Medulla oblongata (tissue), 1 donor: ENCODE measurements around the gene COMTD1.

ENCODE experiments used
- DNase-seq: peaks from one replicate; pipeline ENCODE4 v3.0.0-alpha.2; 2015; ENCODE audit errors: extremely low spot score

COMTD1 gene

DNA sequence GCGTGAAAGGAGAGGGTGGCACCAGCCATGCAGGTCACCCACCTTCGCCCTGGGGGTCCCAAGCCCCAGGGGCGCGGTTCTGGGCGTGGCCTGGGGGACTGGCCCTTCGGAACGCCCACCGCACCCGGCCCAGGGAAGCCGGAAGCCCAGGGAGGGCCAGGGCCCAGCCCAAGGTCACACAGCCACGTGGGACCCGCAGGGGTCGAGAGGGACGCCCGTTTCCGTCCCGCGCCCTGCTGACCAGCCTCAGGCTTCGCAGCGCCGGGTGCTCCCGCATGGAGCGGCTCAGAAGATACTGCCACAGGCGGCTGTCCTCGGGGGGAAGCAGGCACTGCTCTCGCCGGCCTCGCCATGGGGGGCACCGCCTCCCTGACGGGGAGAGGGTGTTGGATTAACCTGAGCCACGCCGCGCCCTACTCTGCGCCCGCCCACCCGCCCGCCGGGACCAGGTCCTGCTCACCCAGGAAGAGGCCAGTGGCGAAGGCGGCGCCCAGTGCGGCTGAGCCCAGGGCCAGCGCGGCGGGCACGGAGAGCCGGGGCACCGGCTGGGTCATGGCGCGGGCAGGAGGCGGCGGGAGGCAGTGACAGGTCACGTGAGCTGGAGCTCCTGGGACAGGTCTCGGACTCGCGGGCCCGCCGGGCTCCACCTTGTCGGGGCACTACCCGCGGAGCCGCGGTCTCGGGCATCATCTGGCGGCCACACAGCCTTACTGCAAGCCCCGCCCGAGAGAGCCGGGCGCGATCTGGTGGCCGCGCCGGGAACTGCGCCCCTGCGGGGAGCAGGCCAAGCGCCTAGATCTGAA lies at the start of gene COMTD1:
Gene COMTD1, minus strand, starts transcription at position 583 of the 803 bp plus-strand sequence. Its CDS starts 29 bp downstream, at position 554.
- DNase-seq = peak; percentile 92

DNA sequence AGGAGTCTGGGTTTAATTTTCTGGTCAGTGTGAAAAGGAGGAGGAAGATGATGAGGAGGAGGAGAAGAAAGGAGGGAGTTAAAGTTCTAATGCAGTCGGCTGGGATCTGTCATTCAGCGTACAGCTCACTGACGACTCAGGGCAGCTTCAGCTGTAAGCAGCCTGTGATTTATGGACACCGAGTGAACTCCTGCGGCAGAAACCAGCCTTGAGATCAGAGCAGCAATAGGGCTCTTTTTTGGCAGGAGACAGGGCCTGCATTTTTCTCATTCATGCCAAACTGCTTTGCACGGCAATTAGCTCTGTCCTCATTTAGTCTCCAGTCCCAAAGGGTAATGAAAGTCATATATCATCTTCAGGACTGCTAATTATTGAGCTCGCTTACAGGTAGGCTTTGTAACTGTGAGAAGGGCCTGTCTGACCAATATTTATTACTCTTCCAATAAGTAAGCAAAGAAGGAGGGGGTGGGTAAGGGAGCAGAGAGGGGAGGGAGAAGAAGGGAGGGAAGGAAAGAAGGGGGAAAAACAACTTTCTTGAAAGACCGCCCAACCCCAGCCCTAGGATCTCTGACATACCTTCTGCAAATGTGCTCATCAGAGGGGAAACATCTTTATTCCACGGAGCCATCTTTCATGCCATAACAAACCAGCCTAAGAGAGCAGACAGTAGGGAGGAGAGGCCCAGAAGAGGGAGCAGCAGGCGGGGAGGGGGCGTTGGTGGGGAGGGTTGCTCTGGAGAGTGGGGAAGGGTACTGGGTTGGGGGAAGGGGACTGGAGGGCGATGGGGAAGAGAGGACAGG lies 48.1 kb upstream of the COMTD1 start:
- DNase-seq = peak; percentile 62

DNA sequence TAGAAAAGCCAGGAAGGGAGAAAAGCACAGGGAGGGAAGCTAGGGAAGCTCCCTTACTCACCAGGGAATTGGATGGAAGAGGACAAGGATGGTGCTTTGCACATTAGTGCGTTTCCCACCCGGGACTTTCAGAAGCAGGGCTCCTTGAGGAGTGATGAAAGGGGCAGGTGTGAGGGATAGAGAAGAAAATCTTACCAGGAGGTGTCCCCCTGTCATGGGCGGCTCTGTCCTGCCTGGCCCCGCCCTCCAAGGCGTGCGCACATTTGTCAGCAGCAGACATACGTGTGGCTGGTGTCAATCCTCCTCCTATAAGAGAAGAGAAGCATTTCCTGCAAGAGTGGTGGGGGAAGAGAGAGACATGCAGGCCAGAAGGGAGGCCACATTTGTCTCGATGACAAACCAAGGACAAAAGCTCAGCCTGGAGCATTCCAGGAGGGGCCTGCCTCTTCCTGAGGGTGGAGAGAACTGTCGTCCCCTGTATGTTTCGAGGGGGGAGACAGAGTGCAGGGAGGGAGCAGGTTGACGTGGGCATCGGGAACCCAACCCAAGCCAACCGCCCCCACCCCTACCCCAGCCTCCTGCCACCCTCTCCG lies 47.4 kb upstream of the COMTD1 start:
- no peak for DNase-seq

GRCh38 chr10:75281974-75282373 lies 46.2 kb upstream of the COMTD1 start:
- DNase-seq = no peak

- DNase-seq = no peak
Observed at GRCh38 chr10:75280236-75280635, 44.5 kb upstream of the COMTD1 start.

DNA sequence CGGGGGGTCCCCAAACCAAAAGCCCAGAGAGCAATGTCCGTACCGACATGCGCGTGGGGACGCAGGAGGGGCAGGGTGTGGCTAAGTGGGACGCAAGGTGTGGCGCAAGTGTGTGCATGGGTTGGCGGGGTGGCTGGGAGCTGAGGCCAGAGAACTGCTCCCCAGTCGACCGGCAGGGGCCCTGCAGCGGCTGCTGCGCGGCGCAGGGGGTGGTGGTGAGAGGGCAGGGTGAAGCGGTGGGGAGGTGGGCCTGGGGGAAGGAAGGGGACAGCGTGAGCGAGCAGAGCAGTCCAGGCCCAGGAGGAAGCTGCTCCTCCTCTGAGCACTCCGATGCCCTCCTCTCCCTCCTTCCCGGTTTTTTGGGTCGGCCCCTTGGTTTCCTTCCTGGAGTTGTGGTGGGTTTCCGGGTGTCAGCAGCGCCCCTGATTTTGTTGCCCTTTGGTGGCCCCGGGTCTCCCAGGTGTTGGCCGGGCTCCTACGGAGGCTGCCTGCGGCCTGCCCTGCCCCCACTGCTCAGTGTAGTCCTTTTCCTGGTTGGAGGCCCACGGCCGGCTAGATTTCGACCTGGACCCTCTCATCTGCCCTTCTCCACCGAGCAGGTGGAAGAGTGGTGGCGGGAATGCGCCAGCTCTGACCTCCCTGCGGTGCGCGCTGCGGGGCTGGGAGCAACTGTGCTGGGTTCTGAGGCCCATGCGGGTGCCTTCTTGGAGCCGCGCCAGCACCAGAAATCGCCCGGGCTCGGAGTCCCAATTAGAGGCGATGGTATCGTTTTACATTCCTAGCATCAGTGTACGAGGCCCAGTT lies 40.5 kb upstream of the COMTD1 start:
- DNase-seq = no peak

GRCh38 chr10:75272896-75273295 lies 37.1 kb upstream of the COMTD1 start:
- no peak for DNase-seq

DNA sequence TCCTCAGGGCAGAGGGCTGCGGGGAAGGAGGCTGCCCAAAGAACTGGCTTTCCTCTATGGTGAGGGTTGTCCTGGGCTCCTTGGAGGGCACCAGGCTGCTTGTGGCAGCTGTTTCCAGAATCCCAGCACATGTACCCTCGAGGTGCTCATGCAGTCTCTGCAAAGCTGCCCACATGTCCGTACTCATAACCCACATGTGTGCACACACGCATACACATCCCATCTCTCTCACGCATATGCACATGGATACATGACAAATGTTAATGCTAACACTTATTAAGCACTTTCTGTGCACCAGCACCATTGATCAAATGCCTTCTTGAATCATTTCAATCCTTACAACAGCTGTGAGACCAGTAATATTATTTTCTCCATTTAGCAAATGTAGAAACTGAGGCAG lies 36.3 kb upstream of the COMTD1 start:
- DNase-seq = no peak

GRCh38 chr10:75269605-75270004 lies 33.8 kb upstream of the COMTD1 start:
- DNase-seq = no peak

DNA sequence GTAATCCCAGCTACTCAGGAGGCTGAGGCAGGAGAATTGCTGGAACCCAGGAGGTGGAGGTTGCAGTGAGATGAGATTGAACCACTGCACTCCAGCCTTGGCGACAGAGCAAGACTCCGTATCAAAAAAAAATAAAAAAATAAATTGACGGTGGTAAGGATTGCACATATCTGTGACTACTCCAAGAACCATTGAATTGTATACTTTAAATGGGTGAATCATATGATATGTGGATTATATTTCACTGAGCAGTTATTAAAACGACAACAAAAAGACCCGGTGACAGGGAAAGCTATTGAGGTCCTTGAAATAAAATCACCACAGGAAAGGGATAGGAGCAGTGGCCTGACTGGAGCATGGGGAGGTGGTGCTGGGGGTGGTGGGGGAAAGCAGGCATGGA lies 31.2 kb upstream of the COMTD1 start:
- no peak for DNase-seq

DNA sequence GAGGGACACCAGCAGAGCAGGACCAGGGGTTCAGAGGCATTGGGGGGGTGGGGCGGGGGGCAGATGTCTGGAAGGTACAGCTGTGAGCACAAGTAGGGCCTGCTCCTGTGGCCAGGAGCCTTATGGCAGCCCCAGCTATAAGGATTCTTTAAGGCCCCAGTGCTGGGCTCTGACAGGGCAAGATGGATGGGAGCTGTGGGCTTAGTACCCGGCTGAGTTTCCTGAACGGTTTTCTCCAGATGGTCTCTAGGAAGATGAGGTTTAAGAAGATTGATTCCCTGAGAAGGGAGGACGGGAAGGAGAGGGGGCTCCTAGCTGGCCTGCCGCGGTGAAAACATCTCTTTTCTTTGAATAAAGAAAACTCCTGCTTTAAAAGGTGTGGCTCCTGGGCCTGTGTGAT lies 30.1 kb upstream of the COMTD1 start:
- DNase-seq = no peak

- DNase-seq = no peak
Observed at GRCh38 chr10:75263806-75264205, 28.0 kb upstream of the COMTD1 start.

DNA sequence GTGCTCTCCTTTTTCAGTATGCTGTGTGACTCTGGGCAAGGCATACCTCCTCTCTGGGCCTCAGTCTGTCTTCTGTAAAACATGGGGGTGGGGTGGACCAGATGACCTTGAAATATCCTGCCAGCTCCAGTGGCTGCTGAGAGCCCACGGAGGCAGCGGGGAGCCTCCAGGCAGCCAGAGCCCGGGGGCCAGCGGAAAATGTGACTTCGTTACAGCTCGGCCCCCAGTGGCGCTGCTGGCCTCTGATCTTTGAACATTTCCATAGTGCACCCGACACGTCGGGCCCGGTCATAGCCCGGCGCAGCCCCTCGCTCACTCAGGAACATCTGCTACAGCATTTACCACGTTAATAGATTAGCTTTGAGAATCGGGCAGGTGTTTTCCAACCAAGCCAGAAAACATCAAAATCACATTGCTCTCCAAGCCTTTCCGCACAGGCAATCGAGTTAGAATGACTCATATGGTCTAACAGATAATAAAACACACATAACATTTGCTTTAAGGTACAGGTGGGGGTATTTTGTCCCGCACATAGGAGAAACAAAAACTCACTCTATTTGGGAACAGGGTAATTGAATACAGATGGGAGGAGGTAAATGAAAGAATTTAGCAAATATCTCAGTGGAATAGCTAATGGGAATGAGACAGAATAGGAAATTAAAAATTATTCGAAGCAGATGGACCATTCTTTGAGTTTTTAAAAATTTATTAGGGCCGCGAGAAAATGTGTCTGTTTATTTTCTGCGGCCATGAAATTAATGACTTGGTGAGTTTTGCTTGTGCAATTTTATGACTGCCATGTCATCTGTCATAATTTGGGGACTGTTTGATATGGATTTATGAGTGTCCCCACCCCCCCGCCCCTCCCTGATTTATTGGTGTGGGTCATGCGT lies 26.3 kb upstream of the COMTD1 start:
- DNase-seq = no peak

GRCh38 chr10:75260990-75261389 lies 25.2 kb upstream of the COMTD1 start:
- DNase-seq = no peak

- DNase-seq = no peak
Observed at GRCh38 chr10:75254739-75255138, 19.0 kb upstream of the COMTD1 start.

DNA sequence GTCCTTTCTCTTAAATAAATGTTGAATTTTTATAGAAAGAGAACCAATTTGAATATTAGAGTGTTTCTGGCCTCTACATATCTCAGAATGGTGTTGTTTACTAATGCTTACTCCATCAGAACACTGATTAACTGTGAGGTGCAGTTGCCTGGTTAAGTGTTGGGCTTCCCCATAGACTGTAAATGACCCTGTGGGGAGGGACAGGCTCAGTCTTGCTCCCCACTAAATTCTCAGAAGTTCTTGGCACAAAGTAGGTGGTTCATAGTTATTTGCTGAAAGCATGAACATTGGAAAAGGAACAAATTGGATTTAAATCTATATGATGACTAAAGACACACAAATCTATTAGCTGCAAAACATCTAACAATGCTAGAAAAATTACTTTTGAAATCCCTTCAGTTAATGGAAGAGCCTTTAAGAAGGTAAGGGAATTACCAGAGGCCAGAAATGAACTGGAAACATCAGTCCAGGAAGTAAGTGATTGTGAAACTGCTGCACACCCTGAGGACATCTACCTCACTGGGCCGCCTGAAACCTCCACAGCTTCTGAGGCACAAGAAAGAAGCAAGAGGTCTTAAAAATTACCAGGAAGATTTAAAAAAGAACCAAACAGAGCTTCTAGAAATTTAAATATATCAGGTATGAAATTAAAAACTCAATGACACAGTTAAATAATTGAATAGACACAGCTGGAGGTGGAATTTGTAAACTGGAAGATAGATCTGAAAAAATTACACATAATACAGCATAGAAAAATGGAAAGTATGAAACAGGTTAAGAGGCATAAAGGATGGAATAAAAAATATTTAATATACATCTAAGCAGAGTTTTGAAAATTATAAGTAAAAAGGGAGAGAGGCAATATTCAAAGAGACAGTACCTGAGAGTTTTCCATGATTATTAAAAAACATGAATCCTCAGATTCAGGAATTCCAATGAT lies 17.8 kb upstream of the COMTD1 start:
- DNase-seq = no peak

GRCh38 chr10:75250934-75251333 lies 15.2 kb upstream of the COMTD1 start:
- no peak for DNase-seq

- DNase-seq = no peak
Observed at GRCh38 chr10:75247797-75248196, 12.0 kb upstream of the COMTD1 start.

GRCh38 chr10:75246506-75246905 lies 10.7 kb upstream of the COMTD1 start:
- no peak for DNase-seq
